WTC11 (cell line): ENCODE measurements around the gene LRRC63. TPM values are rescaled to one million over a fixed set of nuclear protein-coding genes. Genes with fewer than 3 reads are reported as not detected.

Experiments
- ATAC-seq: fragments of 200-7000 bp; cut with Tn5 transposase; 2 replicates; pipeline ENCODE4 v1.10.0; 2021; ENCODE audit warnings: mild to moderate bottlenecking, moderate library complexity
- CTCF ChIA-PET: fragments of 300-600 bp; sonication (Branson Sonifier 250); formaldehyde crosslinking; loops from one replicate; lab custom pipeline; 2021; ENCODE audit warnings: antibody characterized with exemption; lab: Charles Lee
- POLR2A ChIA-PET: fragments of 350-600 bp; sonication (Branson Sonifier 250); formaldehyde crosslinking; loops from one replicate; lab custom pipeline; 2021; ENCODE audit warnings: antibody characterized with exemption; lab: Charles Lee
- DNase-seq: peaks from one replicate; pipeline ENCODE4 v3.0.0; 2021; ENCODE audit warnings: low spot score
- H3K27ac Mint-ChIP-seq: 2 replicates; pipeline ENCODE4 v1.8.0; 2021; ENCODE audit warnings: mixed read lengths
- H3K27me3 Mint-ChIP-seq: 2 replicates; pipeline ENCODE4 v1.8.0; 2021; ENCODE audit warnings: low read depth, mild to moderate bottlenecking, moderate library complexity, mixed read lengths
- H3K36me3 Mint-ChIP-seq: 2 replicates; pipeline ENCODE4 v1.8.0; 2021; ENCODE audit warnings: mixed read lengths
- H3K4me1 Mint-ChIP-seq: 2 replicates; pipeline ENCODE4 v1.8.0; 2022; ENCODE audit warnings: mixed read lengths
- H3K4me3 Mint-ChIP-seq: 2 replicates; pipeline ENCODE4 v1.8.0; 2021; ENCODE audit warnings: mild to moderate bottlenecking, moderate library complexity, mixed read lengths
- H3K9me3 Mint-ChIP-seq: 2 replicates; pipeline ENCODE4 v1.8.0; 2021; ENCODE audit warnings: mixed read lengths
- CBFB ChIP-seq: sonication (generic); formaldehyde crosslinking; IDR thresholded peaks from 2 replicates; pipeline ENCODE4 v1.8.1; 2022; ENCODE audit warnings: mild to moderate bottlenecking, low read depth, missing genetic modification reagents
- CREB1 ChIP-seq: sonication (generic); formaldehyde crosslinking; IDR thresholded peaks from 2 replicates; pipeline ENCODE4 v1.8.0; 2023; ENCODE audit warnings: mild to moderate bottlenecking, missing genetic modification reagents
- CREM ChIP-seq: sonication (generic); formaldehyde crosslinking; IDR thresholded peaks from 2 replicates; pipeline ENCODE4 v1.8.1; 2022; ENCODE audit warnings: mild to moderate bottlenecking, missing genetic modification reagents, moderate library complexity
- ESRRA ChIP-seq: sonication (generic); formaldehyde crosslinking; IDR thresholded peaks from 2 replicates; pipeline ENCODE4 v1.8.1; 2022; ENCODE audit warnings: mild to moderate bottlenecking, missing genetic modification reagents, borderline replicate concordance
- ETV6 ChIP-seq: sonication (generic); formaldehyde crosslinking; IDR thresholded peaks from 2 replicates; pipeline ENCODE4 v1.8.1; 2022; ENCODE audit warnings: mild to moderate bottlenecking, missing genetic modification reagents
- FOXJ3 ChIP-seq: sonication (generic); formaldehyde crosslinking; IDR thresholded peaks from 2 replicates; pipeline ENCODE4 v1.9.0; 2021; ENCODE audit warnings: missing genetic modification reagents, mild to moderate bottlenecking, borderline replicate concordance
- GTF2I ChIP-seq: fragments of 250-450 bp; sonication (Bioruptor Pico); conservative IDR thresholded peaks from 2 replicates; pipeline ENCODE4 v1.4.0; 2021; ENCODE audit warnings: mild to moderate bottlenecking
- HMGA2 ChIP-seq: fragments of 250-450 bp; sonication (Bioruptor Pico); IDR thresholded peaks from 2 replicates; pipeline ENCODE4 v1.4.0; 2021; ENCODE audit warnings: mild to moderate bottlenecking, moderate library complexity
- JUN ChIP-seq: sonication (generic); formaldehyde crosslinking; IDR thresholded peaks from 2 replicates; pipeline ENCODE4 v1.8.0; 2023; ENCODE audit warnings: mild to moderate bottlenecking, missing genetic modification reagents
- SMAD3 ChIP-seq: sonication (generic); formaldehyde crosslinking; IDR thresholded peaks from 2 replicates; pipeline ENCODE4 v1.8.0; 2022; ENCODE audit warnings: missing genetic modification reagents, mild to moderate bottlenecking, borderline replicate concordance
- TEAD4 ChIP-seq: sonication (generic); formaldehyde crosslinking; IDR thresholded peaks from 2 replicates; pipeline ENCODE4 v1.8.0; 2022; ENCODE audit warnings: mild to moderate bottlenecking, missing genetic modification reagents
- TP53 ChIP-seq: sonication (generic); formaldehyde crosslinking; IDR thresholded peaks from 2 replicates; pipeline ENCODE4 v1.8.1; 2023; ENCODE audit warnings: mild to moderate bottlenecking, missing genetic modification reagents
- ZNF219 ChIP-seq: sonication (generic); formaldehyde crosslinking; IDR thresholded peaks from 2 replicates; pipeline ENCODE4 v1.8.0; 2023; ENCODE audit warnings: missing genetic modification reagents, mild to moderate bottlenecking, borderline replicate concordance
- ZNF232 ChIP-seq: sonication (generic); formaldehyde crosslinking; IDR thresholded peaks from 2 replicates; pipeline ENCODE4 v1.8.0; 2022; ENCODE audit warnings: mild to moderate bottlenecking, missing genetic modification reagents
- ZNF423 ChIP-seq: fragments of 250-450 bp; sonication (Bioruptor Pico); IDR thresholded peaks from 2 replicates; pipeline ENCODE4 v2.1.2; 2022; ENCODE audit warnings: mild to moderate bottlenecking, moderate library complexity
- ZNF671 ChIP-seq: fragments of 250-450 bp; sonication (Bioruptor Pico); IDR thresholded peaks from 2 replicates; pipeline ENCODE4 v1.8.0; 2021; ENCODE audit warnings: mild to moderate bottlenecking
- total RNA-seq: library from RNA; stranded (reverse); gene quantifications from 3 replicates; pipeline ENCODE4 v1.2.3, GENCODE V29; 2021
- TF ChIP-seq, protein P1 (sequence below): sonication (generic); formaldehyde crosslinking; IDR thresholded peaks from 2 replicates; pipeline ENCODE4 v1.8.1; 2022; ENCODE audit warnings: mild to moderate bottlenecking, moderate library complexity, missing genetic modification reagents
- TF ChIP-seq, protein P2 (sequence below): sonication (generic); formaldehyde crosslinking; IDR thresholded peaks from 2 replicates; pipeline ENCODE4 v1.8.1; 2022; ENCODE audit warnings: low read depth, missing genetic modification reagents, borderline replicate concordance
- TF ChIP-seq, protein P3 (sequence below): sonication (generic); formaldehyde crosslinking; IDR thresholded peaks from 2 replicates; pipeline ENCODE4 v1.8.1; 2023; ENCODE audit warnings: mild to moderate bottlenecking, missing genetic modification reagents
- TF ChIP-seq, protein P4 (sequence below): fragments of 250-450 bp; sonication (Bioruptor Pico); IDR thresholded peaks from 2 replicates; pipeline ENCODE4 v2.1.2; 2022; ENCODE audit warnings: mild to moderate bottlenecking, moderate library complexity
- TF ChIP-seq, protein P5 (sequence below): sonication (generic); formaldehyde crosslinking; IDR thresholded peaks from 2 replicates; pipeline ENCODE4 v1.8.0; 2022; ENCODE audit warnings: mild to moderate bottlenecking, missing genetic modification reagents
- TF ChIP-seq, protein P6 (sequence below): fragments of 200-600 bp; IDR thresholded peaks from 2 replicates; pipeline ENCODE4 v1.8.0; 2022; ENCODE audit warnings: antibody characterized with exemption
- TF ChIP-seq, protein P7 (sequence below): sonication (generic); formaldehyde crosslinking; IDR thresholded peaks from 2 replicates; pipeline ENCODE4 v1.8.1; 2023; ENCODE audit warnings: mild to moderate bottlenecking, missing genetic modification reagents, moderate library complexity

LRRC63 gene
- total RNA-seq, 1 experiment from 2014 or later = not detected

DNA sequence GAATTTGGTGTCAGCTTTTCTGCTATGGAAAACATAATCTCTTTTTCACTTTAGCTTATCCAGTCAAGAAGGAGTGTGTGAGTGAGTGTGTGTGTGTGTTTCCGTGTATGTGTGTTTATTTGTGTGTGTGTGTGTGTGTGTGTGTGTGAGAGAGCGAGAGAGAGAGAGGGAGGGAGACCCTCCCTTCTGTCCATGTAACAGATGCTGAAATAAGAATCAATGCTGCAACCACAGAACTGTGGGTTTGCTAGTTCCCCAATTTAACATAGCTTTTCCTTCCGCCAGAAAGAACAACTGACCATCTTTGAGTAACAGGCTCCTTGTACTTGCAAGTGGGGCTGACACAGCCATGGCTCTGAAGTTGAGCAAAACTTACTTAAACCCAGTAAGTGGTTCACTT, 35.0 kb upstream of the LRRC63 start:
- no peak overlapping the region for H3K4me3 Mint-ChIP-seq
- ChIA-PET CTCF (interaction anchor here (1.2 kb wide), 1 partner anchor 17 kb away, joined by 4 read pairs; no protein-coding TSS in a partner anchor), POLR2A (no interaction called here)
- H3K27ac Mint-ChIP-seq = no peak overlapping the region
- peaks cover 12% of the 10 kb centered on the region for H3K4me1 Mint-ChIP-seq
- DNase-seq (no peak), ATAC-seq (no peak)
- H3K36me3 Mint-ChIP-seq = no peaks in the 10 kb centered on the region
- no peaks in the 10 kb centered on the region for H3K27me3 Mint-ChIP-seq
- TF ChIP-seq, protein P1, sequence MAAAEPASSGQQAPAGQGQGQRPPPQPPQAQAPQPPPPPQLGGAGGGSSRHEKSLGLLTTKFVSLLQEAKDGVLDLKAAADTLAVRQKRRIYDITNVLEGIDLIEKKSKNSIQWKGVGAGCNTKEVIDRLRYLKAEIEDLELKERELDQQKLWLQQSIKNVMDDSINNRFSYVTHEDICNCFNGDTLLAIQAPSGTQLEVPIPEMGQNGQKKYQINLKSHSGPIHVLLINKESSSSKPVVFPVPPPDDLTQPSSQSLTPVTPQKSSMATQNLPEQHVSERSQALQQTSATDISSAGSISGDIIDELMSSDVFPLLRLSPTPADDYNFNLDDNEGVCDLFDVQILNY (CRISPR knock-in tag) = no peak
- TF ChIP-seq SMAD3 (CRISPR knock-in tag) (no peak), CBFB (CRISPR knock-in tag) (no peak)
- TF ChIP-seq, protein P2, sequence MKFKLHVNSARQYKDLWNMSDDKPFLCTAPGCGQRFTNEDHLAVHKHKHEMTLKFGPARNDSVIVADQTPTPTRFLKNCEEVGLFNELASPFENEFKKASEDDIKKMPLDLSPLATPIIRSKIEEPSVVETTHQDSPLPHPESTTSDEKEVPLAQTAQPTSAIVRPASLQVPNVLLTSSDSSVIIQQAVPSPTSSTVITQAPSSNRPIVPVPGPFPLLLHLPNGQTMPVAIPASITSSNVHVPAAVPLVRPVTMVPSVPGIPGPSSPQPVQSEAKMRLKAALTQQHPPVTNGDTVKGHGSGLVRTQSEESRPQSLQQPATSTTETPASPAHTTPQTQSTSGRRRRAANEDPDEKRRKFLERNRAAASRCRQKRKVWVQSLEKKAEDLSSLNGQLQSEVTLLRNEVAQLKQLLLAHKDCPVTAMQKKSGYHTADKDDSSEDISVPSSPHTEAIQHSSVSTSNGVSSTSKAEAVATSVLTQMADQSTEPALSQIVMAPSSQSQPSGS (CRISPR knock-in tag) = no peak
- no peaks in the 10 kb centered on the region for H3K9me3 Mint-ChIP-seq

DNA sequence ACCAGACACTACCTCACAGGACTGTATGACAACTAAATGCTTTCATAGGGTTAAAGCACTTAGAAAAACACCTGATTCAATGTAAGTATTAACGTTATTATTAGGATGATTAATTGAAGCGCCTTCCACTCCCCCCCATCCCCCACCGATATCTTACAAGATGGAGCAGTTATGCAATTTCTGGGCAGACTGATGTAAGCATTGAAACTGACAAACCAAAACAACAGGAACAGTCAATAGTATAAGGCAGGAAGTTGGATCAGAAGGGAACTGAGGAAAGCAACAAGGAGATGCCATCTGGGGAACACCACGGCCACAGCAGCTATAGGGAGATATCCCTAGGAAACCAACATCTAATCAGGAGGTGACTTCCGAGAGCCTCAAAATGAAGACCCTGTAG, 33.6 kb upstream of the LRRC63 start:
- Mint-ChIP-seq H3K27ac (no peak overlapping the region; the same call in 1 of the 2 replicates), H3K4me1 (peaks cover 20% of the 10 kb centered on the region), H3K9me3 (no peaks in the 10 kb centered on the region)
- ChIA-PET POLR2A (no interaction called here), CTCF (no interaction called here)
- ATAC-seq = no peak
- no peak for TF ChIP-seq ZNF423 (CRISPR knock-in tag)
- TF ChIP-seq, protein P3, sequence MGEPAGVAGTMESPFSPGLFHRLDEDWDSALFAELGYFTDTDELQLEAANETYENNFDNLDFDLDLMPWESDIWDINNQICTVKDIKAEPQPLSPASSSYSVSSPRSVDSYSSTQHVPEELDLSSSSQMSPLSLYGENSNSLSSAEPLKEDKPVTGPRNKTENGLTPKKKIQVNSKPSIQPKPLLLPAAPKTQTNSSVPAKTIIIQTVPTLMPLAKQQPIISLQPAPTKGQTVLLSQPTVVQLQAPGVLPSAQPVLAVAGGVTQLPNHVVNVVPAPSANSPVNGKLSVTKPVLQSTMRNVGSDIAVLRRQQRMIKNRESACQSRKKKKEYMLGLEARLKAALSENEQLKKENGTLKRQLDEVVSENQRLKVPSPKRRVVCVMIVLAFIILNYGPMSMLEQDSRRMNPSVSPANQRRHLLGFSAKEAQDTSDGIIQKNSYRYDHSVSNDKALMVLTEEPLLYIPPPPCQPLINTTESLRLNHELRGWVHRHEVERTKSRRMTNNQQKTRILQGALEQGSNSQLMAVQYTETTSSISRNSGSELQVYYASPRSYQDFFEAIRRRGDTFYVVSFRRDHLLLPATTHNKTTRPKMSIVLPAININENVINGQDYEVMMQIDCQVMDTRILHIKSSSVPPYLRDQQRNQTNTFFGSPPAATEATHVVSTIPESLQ (CRISPR knock-in tag) = no peak
- TF ChIP-seq ZNF232 (CRISPR knock-in tag) = no peak
- TF ChIP-seq ESRRA (CRISPR knock-in tag) = no peak
- no peak for TF ChIP-seq CREM (CRISPR knock-in tag)
- no peak for TF ChIP-seq JUN (CRISPR knock-in tag)
- TF ChIP-seq, protein P4, sequence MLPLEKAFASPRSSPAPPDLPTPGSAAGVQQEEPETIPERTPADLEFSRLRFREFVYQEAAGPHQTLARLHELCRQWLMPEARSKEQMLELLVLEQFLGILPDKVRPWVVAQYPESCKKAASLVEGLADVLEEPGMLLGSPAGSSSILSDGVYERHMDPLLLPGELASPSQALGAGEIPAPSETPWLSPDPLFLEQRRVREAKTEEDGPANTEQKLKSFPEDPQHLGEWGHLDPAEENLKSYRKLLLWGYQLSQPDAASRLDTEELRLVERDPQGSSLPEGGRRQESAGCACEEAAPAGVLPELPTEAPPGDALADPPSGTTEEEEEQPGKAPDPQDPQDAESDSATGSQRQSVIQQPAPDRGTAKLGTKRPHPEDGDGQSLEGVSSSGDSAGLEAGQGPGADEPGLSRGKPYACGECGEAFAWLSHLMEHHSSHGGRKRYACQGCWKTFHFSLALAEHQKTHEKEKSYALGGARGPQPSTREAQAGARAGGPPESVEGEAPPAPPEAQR (CRISPR knock-in tag) = no peak
- TF ChIP-seq GTF2I = no peak
- TF ChIP-seq, all 79 proteins: peak for 0
- no peak for DNase-seq
- Mint-ChIP-seq H3K36me3 (no peaks in the 10 kb centered on the region), H3K4me3 (no peak overlapping the region), H3K27me3 (no peaks in the 10 kb centered on the region)

DNA sequence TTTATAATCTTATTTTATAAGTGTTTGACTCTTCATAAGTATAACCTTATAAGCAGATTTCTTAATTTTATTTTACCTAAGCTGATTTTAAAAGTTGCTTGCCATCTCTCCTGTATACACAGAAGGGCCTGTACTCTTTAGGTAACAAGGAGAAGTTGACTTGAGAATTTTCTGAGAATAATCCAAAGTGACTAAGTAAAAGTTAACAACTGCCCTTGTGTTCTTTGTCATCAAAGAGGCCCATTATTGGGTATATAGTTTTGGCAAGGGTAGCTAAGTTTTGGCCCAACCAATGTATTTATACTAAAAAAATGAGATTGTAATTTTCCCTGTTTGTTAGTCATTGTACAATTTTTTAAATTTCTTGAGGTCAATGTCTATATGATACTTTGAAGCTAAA, 32.9 kb upstream of the LRRC63 start:
- DNase-seq = no peak
- H3K9me3 Mint-ChIP-seq = no peaks in the 10 kb centered on the region
- no peak overlapping the region for H3K27ac Mint-ChIP-seq
- no peak for TF ChIP-seq CREB1
- TF ChIP-seq, protein P5, sequence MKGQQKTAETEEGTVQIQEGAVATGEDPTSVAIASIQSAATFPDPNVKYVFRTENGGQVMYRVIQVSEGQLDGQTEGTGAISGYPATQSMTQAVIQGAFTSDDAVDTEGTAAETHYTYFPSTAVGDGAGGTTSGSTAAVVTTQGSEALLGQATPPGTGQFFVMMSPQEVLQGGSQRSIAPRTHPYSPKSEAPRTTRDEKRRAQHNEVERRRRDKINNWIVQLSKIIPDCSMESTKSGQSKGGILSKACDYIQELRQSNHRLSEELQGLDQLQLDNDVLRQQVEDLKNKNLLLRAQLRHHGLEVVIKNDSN (CRISPR knock-in tag) = no peak
- TF ChIP-seq, protein P6, sequence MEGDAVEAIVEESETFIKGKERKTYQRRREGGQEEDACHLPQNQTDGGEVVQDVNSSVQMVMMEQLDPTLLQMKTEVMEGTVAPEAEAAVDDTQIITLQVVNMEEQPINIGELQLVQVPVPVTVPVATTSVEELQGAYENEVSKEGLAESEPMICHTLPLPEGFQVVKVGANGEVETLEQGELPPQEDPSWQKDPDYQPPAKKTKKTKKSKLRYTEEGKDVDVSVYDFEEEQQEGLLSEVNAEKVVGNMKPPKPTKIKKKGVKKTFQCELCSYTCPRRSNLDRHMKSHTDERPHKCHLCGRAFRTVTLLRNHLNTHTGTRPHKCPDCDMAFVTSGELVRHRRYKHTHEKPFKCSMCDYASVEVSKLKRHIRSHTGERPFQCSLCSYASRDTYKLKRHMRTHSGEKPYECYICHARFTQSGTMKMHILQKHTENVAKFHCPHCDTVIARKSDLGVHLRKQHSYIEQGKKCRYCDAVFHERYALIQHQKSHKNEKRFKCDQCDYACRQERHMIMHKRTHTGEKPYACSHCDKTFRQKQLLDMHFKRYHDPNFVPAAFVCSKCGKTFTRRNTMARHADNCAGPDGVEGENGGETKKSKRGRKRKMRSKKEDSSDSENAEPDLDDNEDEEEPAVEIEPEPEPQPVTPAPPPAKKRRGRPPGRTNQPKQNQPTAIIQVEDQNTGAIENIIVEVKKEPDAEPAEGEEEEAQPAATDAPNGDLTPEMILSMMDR = no peak
- TF ChIP-seq FOXJ3 (CRISPR knock-in tag) = no peak
- TF ChIP-seq HMGA2 = no peak
- TF ChIP-seq TP53 (CRISPR knock-in tag) = no peak
- TF ChIP-seq TEAD4 (CRISPR knock-in tag) = no peak
- TF ChIP-seq, protein P2 (CRISPR knock-in tag) = no peak
- no peak for TF ChIP-seq ZNF219 (CRISPR knock-in tag)
- TF ChIP-seq ZNF671 (CRISPR knock-in tag) = no peak
- no peak for TF ChIP-seq ZNF423 (CRISPR knock-in tag)
- TF ChIP-seq, protein P7, sequence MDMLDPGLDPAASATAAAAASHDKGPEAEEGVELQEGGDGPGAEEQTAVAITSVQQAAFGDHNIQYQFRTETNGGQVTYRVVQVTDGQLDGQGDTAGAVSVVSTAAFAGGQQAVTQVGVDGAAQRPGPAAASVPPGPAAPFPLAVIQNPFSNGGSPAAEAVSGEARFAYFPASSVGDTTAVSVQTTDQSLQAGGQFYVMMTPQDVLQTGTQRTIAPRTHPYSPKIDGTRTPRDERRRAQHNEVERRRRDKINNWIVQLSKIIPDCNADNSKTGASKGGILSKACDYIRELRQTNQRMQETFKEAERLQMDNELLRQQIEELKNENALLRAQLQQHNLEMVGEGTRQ (CRISPR knock-in tag) = no peak
- no peak for TF ChIP-seq ETV6 (CRISPR knock-in tag)
- TF ChIP-seq, all 79 proteins: peak for 0
- no peak overlapping the region for H3K4me3 Mint-ChIP-seq
- no peaks in the 10 kb centered on the region for H3K36me3 Mint-ChIP-seq
- no peak for ATAC-seq
- ChIA-PET CTCF (no interaction called here), POLR2A (no interaction called here)
- no peaks in the 10 kb centered on the region for H3K27me3 Mint-ChIP-seq
- H3K4me1 Mint-ChIP-seq = peaks cover 20% of the 10 kb centered on the region
